B cell (primary cell): ENCODE data around the gene UTP4. TPM values are rescaled to one million over a fixed set of nuclear protein-coding genes. Genes with fewer than 3 reads are reported as not detected.

ENCODE experiments used
- ATAC-seq: fragments of 200-7000 bp; cut with Tn5 transposase; one replicate; pipeline ENCODE4 v1.10.0; 2021; ENCODE audit warnings: low read depth, mild to moderate bottlenecking, moderate number of reproducible peaks, moderate library complexity
- CTCF ChIA-PET: fragments of 350-600 bp; sonication (Branson Sonifier 250); formaldehyde crosslinking; loops from one replicate; lab custom pipeline; 2021; ENCODE audit warnings: antibody characterized with exemption, inconsistent platforms; lab: Charles Lee
- POLR2A ChIA-PET: fragments of 350-600 bp; sonication (Branson Sonifier 250); formaldehyde crosslinking; loops from one replicate; lab custom pipeline; 2021; ENCODE audit warnings: antibody characterized with exemption; lab: Charles Lee
- DNase-seq: peaks from one replicate; pipeline ENCODE4 v3.0.0; 2013
- H2AFZ ChIP-seq: 2 replicates; pipeline ENCODE4 v1.6.1; 2012; ENCODE audit warnings: mild to moderate bottlenecking, low read depth, low read length; ENCODE audit not compliant: insufficient read depth, poor library complexity, severe bottlenecking
- H3K27ac ChIP-seq, 2 donors: 1 replicate in 1 of 2; 2 replicates in 1 of 2; pipeline ENCODE4 v1.5.1; 2012 to 2013; ENCODE audit warnings: low read length in 2 of 2, mild to moderate bottlenecking in 2 of 2, moderate library complexity in 1 of 2
- H3K27me3 ChIP-seq, 4 experiments: fragments of 200-600 bp in 1 of 4; sonication (generic) in 1 of 4; replicated peaks in 1 of 4; 1 replicate in 2 of 4; 2 replicates in 2 of 4; pipeline versions ENCODE4 v1.6.1 to v1.7.0; 2013 to 2016; ENCODE audit warnings: low read length in 3 of 4, mild to moderate bottlenecking in 2 of 4, mixed read lengths in 1 of 4, moderate library complexity in 1 of 4; ENCODE audit not compliant: insufficient read depth in 4 of 4, control insufficient read depth in 3 of 4; ENCODE audit errors: control extremely low read depth in 1 of 4
- H3K36me3 ChIP-seq, 2 experiments: replicated peaks in 1 of 2; 1 replicate in 1 of 2; 2 replicates in 1 of 2; pipeline versions ENCODE4 v1.6.1 to v1.7.1; 2013; ENCODE audit warnings: low read length in 1 of 2; ENCODE audit not compliant: insufficient read depth in 2 of 2, control insufficient read depth in 1 of 2; ENCODE audit errors: control extremely low read depth in 1 of 2, extremely low read depth in 1 of 2
- H3K4me1 ChIP-seq, 2 donors: fragments of 200-600 bp in 1 of 2; sonication (generic) in 1 of 2; 1 replicate in 1 of 2; 2 replicates in 1 of 2; pipeline versions ENCODE4 v1.5.1 to v1.6.1; 2013 to 2017; ENCODE audit warnings: low read length in 2 of 2; ENCODE audit not compliant: control insufficient read depth in 2 of 2, insufficient read depth in 2 of 2
- H3K4me2 ChIP-seq: replicated peaks from 2 replicates; pipeline ENCODE3; 2012; ENCODE audit warnings: mild to moderate bottlenecking, low read depth, low read length; ENCODE audit not compliant: poor library complexity, severe bottlenecking
- H3K4me3 ChIP-seq, 5 experiments: fragments of 200-600 bp in 1 of 5; sonication (generic) in 1 of 5; 1 replicate in 3 of 5; 2 replicates in 2 of 5; pipeline versions ENCODE4 v1.5.1 to v1.7.0; 2011 to 2016; ENCODE audit warnings: low read length in 4 of 5, mild to moderate bottlenecking in 4 of 5, low read depth in 2 of 5, control low read depth in 1 of 5, moderate library complexity in 1 of 5; ENCODE audit not compliant: insufficient read depth in 1 of 5; ENCODE audit errors: control extremely low read depth in 1 of 5, extremely low read depth in 1 of 5
- H3K79me2 ChIP-seq: fragments of 200-600 bp; sonication (generic); one replicate; pipeline ENCODE4 v1.6.0; 2016; ENCODE audit warnings: low read length; ENCODE audit not compliant: control insufficient read depth, insufficient read depth
- H3K9ac ChIP-seq: fragments of 200-600 bp; sonication (generic); 2 replicates; pipeline ENCODE4 v1.6.1; 2017; ENCODE audit warnings: mild to moderate bottlenecking, low read length, moderate library complexity
- H3K9me3 ChIP-seq, 3 donors: one replicate each; pipeline versions ENCODE4 v1.6.1 to v1.7.1; 2013; ENCODE audit warnings: low read length in 2 of 3; ENCODE audit not compliant: control insufficient read depth in 2 of 3, insufficient read depth in 1 of 3; ENCODE audit errors: control extremely low read depth in 1 of 3
- H4K20me1 ChIP-seq: 2 replicates; pipeline ENCODE4 v1.6.0; 2012; ENCODE audit warnings: mild to moderate bottlenecking, low read length; ENCODE audit not compliant: insufficient read depth, control insufficient read depth, poor library complexity, severe bottlenecking
- H3K27ac Mint-ChIP-seq: one replicate; pipeline ENCODE4 v1.8.0; 2021; ENCODE audit warnings: mixed read lengths
- H3K27me3 Mint-ChIP-seq: one replicate; pipeline ENCODE4 v1.8.0; 2021; ENCODE audit warnings: mixed read lengths
- H3K4me1 Mint-ChIP-seq: one replicate; pipeline ENCODE4 v1.8.0; 2021; ENCODE audit warnings: mixed read lengths
- H3K4me3 Mint-ChIP-seq: one replicate; pipeline ENCODE4 v1.8.0; 2021; ENCODE audit warnings: mixed read lengths
- H3K9me3 Mint-ChIP-seq: one replicate; pipeline ENCODE4 v1.8.0; 2022; ENCODE audit warnings: mixed read lengths; ENCODE audit not compliant: insufficient read depth
- CTCF ChIP-seq: fragments of 200-600 bp; IDR thresholded peaks from one replicate; pipeline ENCODE4 v1.8.0; 2022; ENCODE audit warnings: antibody characterized with exemption, mild to moderate bottlenecking
- EZH2 ChIP-seq: IDR thresholded peaks from 2 replicates; pipeline ENCODE4 v1.6.1; 2012; ENCODE audit warnings: borderline replicate concordance, low read depth, mild to moderate bottlenecking, moderate library complexity, low read length; ENCODE audit not compliant: insufficient read depth, poor library complexity, severe bottlenecking
- WGBS: methylation state at CpG from one replicate; pipeline ENCODE4 v1.1.5; 2013; ENCODE audit warnings: missing lambda C conversion rate; ENCODE audit not compliant: insufficient coverage; 5-methylcytosine and 5-hydroxymethylcytosine counted together
- intact Hi-C: fragments of 100-400 bp; cut with micrococcal nuclease; formaldehyde crosslinking; loops from one replicate; pipeline ENCODE4 v1.10.0; 2022
- polyA plus RNA-seq: library from polyadenylated mRNA; depleted of rRNA; stranded (reverse); fragments of >200 nt; gene quantifications from 2 replicates; pipeline ENCODE4 v1.2.3, GENCODE V29; 2012
- total RNA-seq, 2 donors: library from RNA; stranded (reverse); fragments of 120-200 nt in 1 of 2; gene quantifications; 1 replicate in 1 of 2; 2 replicates in 1 of 2; pipeline versions ENCODE4 v1.2.3 to v1.2.4, GENCODE V29; 2013 to 2022

The UTP4 gene
- total and polyA plus RNA-seq, 2 donors (not counting 1 experiment from before 2014, with no cell fraction given) = 24.3 to 30.1 TPM

- no peak overlapping the region for H3K4me3 Mint-ChIP-seq
- Histone ChIP-seq H2AFZ (no peak overlapping the region), H3K4me1 (peaks cover 9% of the 10 kb centered on the region in 2 donors), H3K27me3 (no peaks in the 10 kb centered on the region), H3K4me2 (no peak overlapping the region), H4K20me1 (no peaks in the 10 kb centered on the region), H3K4me3 (no peak overlapping the region), H3K79me2 (no peaks in the 10 kb centered on the region), H3K36me3 (peaks cover 3 to 42% of the 10 kb centered on the region in 2 experiments), H3K27ac (no peak overlapping the region), H3K9me3 (no peaks in the 10 kb centered on the region), H3K9ac (no peak overlapping the region)
- ATAC-seq (no peak), DNase-seq (no peak)
- H3K4me1 Mint-ChIP-seq = peaks cover 18% of the 10 kb centered on the region
- ChIA-PET POLR2A (no interaction called here), CTCF (interaction anchor here (1.2 to 1.8 kb wide), 2 partner anchors 15 to 121 kb away, joined by 4 read pairs; no protein-coding TSS in a partner anchor)
- intact Hi-C loops = no loop called here
- TF ChIP-seq EZH2 (no peak), CTCF (no peak)
- H3K9me3 Mint-ChIP-seq = no peaks in the 10 kb centered on the region
- no CpG with 5 or more reads among the region's 7 CpGs for WGBS
- no peaks in the 10 kb centered on the region for H3K27me3 Mint-ChIP-seq
- no peak overlapping the region for H3K27ac Mint-ChIP-seq
Observed at GRCh38 chr16:69166946-69167930, 34.8 kb downstream of the UTP4 start.

GRCh38 chr16:69169051-69169450, 36.6 kb downstream of the UTP4 start:
- DNase-seq (no peak), ATAC-seq (no peak)
- Histone ChIP-seq H3K9me3 (no peaks in the 10 kb centered on the region), H3K4me3 (no peak overlapping the region), H3K4me1 (peaks cover 9% of the 10 kb centered on the region in 2 donors), H3K79me2 (no peaks in the 10 kb centered on the region), H4K20me1 (no peaks in the 10 kb centered on the region), H3K9ac (no peak overlapping the region), H3K4me2 (no peak overlapping the region), H3K27ac (no peak overlapping the region), H2AFZ (no peak overlapping the region), H3K27me3 (no peaks in the 10 kb centered on the region), H3K36me3 (peaks cover 5 to 33% of the 10 kb centered on the region in 2 experiments)
- no peaks in the 10 kb centered on the region for H3K9me3 Mint-ChIP-seq
- intact Hi-C loops = no loop called here
- TF ChIP-seq CTCF = no peak
- no CpG with 5 or more reads among the region's 4 CpGs for WGBS
- no peak overlapping the region for H3K27ac Mint-ChIP-seq
- CTCF ChIA-PET = no interaction called here
- H3K4me3 Mint-ChIP-seq = no peak overlapping the region
- H3K4me1 Mint-ChIP-seq = peaks cover 19% of the 10 kb centered on the region
- POLR2A ChIA-PET = no interaction called here
- no peaks in the 10 kb centered on the region for H3K27me3 Mint-ChIP-seq
